ENCODE measurements around the gene AOPEP. TPM values are rescaled to one million over a fixed set of nuclear protein-coding genes. Genes with fewer than 3 reads are reported as not detected.

AOPEP gene
- polyA plus RNA-seq, 1 donor from 2014 or later, result 10.0 TPM

DNA sequence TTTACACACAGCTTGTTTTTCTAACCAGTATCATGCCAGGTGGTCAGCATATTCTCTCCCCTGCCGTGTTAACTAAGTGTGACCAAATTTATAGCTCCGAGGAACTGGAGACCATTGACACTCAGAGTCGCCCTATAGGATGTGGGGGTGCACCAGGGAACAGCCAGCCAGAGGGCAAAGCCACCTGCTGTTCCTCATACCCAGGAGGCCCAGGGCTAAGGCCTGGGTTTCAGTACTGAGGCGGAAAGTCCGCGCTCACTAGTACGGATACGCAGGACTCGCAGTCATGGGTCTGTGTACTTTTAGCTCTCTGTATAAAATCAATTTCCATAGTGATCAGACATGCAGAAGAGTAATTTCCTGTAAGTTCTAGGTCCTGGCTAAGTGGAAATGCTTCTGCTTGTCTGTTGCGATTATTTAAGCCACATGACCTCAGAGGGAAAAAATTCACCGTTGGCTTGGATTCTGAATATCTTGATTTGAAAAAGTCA, 247.0 kb downstream of the AOPEP start:
- no peaks in the 10 kb centered on the region for H3K36me3 ChIP-seq (ENCODE audit: insufficient read depth, low read length)
- TF ChIP-seq MXI1 (conservative IDR thresholded peaks at IDR 0.05; ENCODE audit: poor library complexity, severe bottlenecking), result no peak
- no peak overlapping the region for H3K4me2 ChIP-seq (ENCODE audit: low read length)
- no peaks in the 10 kb centered on the region for H4K20me1 ChIP-seq (ENCODE audit: insufficient read depth)
- H2AFZ ChIP-seq (ENCODE audit: low read depth, low read length), result no peak overlapping the region
- no peak overlapping the region for H3K27ac ChIP-seq (ENCODE audit: low read length)
- H3K4me3 ChIP-seq (ENCODE audit: low read length), result no peak overlapping the region
- no peaks in the 10 kb centered on the region for H3K79me2 ChIP-seq (replicated peaks; ENCODE audit: insufficient read depth, low read length)
- H3F3A ChIP-seq (ENCODE audit: insufficient read depth, low read length, poor library complexity, severe bottlenecking), result no peaks in the 10 kb centered on the region
- H3K27me3 ChIP-seq (ENCODE audit: insufficient read depth, low read depth, low read length), result no peaks in the 10 kb centered on the region
- H3K9me3 ChIP-seq (ENCODE audit: low read length), result no peaks in the 10 kb centered on the region
- no peak overlapping the region for H3K9ac ChIP-seq (ENCODE audit: low read length)
- H3K9me2 ChIP-seq (ENCODE audit: insufficient read depth, low read length), result no peaks in the 10 kb centered on the region

DNA sequence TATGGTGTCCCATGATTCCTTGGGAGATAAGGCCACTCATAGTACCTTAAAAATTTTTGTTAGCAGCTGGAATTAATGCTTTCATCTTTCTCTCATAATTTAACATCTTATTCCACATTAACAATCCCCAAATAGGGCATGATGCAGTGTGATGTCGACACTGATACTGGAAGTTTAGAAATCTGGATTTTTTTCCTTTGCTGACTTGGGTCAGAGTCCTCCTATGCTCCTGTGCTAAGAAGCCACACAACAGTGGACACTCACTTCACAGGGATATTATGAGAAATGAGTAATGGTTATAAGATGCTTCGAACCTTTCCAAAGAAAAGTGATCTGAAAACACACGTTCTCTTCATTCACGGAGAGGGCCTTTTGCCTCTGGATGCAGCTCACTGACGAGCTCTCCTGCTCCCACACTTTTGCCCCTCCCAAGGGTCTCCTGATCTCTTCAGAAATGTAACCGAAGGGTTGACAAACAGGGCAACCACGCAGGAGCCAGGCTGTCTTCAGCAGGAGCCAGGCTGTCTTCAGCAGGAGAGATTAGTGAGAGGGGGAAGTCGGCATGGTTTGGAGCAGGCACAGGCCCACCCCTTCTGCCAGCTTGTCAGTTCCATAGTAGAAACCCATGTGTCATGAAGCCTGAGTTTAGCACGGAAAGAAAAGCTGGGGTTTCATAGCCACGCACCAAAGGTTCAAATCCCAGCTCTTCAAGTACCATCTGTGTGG, 247.8 kb downstream of the AOPEP start:
- no peaks in the 10 kb centered on the region for H3K36me3 ChIP-seq (ENCODE audit: insufficient read depth, low read length)
- TF ChIP-seq, protein P1, sequence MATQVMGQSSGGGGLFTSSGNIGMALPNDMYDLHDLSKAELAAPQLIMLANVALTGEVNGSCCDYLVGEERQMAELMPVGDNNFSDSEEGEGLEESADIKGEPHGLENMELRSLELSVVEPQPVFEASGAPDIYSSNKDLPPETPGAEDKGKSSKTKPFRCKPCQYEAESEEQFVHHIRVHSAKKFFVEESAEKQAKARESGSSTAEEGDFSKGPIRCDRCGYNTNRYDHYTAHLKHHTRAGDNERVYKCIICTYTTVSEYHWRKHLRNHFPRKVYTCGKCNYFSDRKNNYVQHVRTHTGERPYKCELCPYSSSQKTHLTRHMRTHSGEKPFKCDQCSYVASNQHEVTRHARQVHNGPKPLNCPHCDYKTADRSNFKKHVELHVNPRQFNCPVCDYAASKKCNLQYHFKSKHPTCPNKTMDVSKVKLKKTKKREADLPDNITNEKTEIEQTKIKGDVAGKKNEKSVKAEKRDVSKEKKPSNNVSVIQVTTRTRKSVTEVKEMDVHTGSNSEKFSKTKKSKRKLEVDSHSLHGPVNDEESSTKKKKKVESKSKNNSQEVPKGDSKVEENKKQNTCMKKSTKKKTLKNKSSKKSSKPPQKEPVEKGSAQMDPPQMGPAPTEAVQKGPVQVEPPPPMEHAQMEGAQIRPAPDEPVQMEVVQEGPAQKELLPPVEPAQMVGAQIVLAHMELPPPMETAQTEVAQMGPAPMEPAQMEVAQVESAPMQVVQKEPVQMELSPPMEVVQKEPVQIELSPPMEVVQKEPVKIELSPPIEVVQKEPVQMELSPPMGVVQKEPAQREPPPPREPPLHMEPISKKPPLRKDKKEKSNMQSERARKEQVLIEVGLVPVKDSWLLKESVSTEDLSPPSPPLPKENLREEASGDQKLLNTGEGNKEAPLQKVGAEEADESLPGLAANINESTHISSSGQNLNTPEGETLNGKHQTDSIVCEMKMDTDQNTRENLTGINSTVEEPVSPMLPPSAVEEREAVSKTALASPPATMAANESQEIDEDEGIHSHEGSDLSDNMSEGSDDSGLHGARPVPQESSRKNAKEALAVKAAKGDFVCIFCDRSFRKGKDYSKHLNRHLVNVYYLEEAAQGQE (IDR thresholded peaks at IDR 0.05; ENCODE audit: borderline replicate concordance), result no peak
- TF ChIP-seq TAF1 (IDR thresholded peaks at IDR 0.05; ENCODE audit: low read depth) (no peak), RAD21 (conservative IDR thresholded peaks at IDR 0.05) (no peak), CTCF (IDR thresholded peaks at IDR 0.05; ENCODE audit: poor library complexity, severe bottlenecking) (no peak), SMC3 (conservative IDR thresholded peaks at IDR 0.05; ENCODE audit: poor library complexity) (no peak), POLR2AphosphoS5 (IDR thresholded peaks at IDR 0.05) (no peak), EP300 (conservative IDR thresholded peaks at IDR 0.05; ENCODE audit: poor library complexity, severe bottlenecking) (no peak), EZH2 (IDR thresholded peaks at IDR 0.05; ENCODE audit: borderline replicate concordance, insufficient read depth, low read length, poor library complexity, severe bottlenecking) (no peak), MXI1 (conservative IDR thresholded peaks at IDR 0.05; ENCODE audit: poor library complexity, severe bottlenecking) (no peak)
- no peaks in the 10 kb centered on the region for H3K27me3 ChIP-seq (ENCODE audit: insufficient read depth, low read depth, low read length)
- no peaks in the 10 kb centered on the region for H3K79me2 ChIP-seq (replicated peaks; ENCODE audit: insufficient read depth, low read length)
- H3K9me2 ChIP-seq (ENCODE audit: insufficient read depth, low read length), result no peaks in the 10 kb centered on the region
- H3K9ac ChIP-seq (ENCODE audit: low read length), result no peak overlapping the region
- H3F3A ChIP-seq (ENCODE audit: insufficient read depth, low read length, poor library complexity, severe bottlenecking), result no peaks in the 10 kb centered on the region
- no peak overlapping the region for H3K4me2 ChIP-seq (ENCODE audit: low read length)
- no peak overlapping the region for H2AFZ ChIP-seq (ENCODE audit: low read depth, low read length)
- H3K9me3 ChIP-seq (ENCODE audit: low read length), result no peaks in the 10 kb centered on the region
- H4K20me1 ChIP-seq (ENCODE audit: insufficient read depth), result no peaks in the 10 kb centered on the region
- H3K4me3 ChIP-seq (ENCODE audit: low read length), result no peak overlapping the region
- H3K27ac ChIP-seq (ENCODE audit: low read length), result no peak overlapping the region
